ENCODE measurements around the gene NELL2. TPM values are rescaled to one million over a fixed set of nuclear protein-coding genes. Genes with fewer than 3 reads are reported as not detected.

NELL2 gene
- total RNA-seq, 1 donor from 2014 or later: 0.55 TPM

GRCh38 chr12:44511289-44511688, 364.8 kb downstream of the NELL2 start:
- Histone ChIP-seq H3K27me3 (ENCODE audit: low read depth) (no peaks in the 10 kb centered on the region), H3K4me1 (no peaks in the 10 kb centered on the region), H3K36me3 (no peaks in the 10 kb centered on the region), H3K27ac (replicated peaks) (no peak overlapping the region), H3K9me3 (replicated peaks) (no peaks in the 10 kb centered on the region), H3K4me3 (no peak overlapping the region)
- TF ChIP-seq, protein P1, sequence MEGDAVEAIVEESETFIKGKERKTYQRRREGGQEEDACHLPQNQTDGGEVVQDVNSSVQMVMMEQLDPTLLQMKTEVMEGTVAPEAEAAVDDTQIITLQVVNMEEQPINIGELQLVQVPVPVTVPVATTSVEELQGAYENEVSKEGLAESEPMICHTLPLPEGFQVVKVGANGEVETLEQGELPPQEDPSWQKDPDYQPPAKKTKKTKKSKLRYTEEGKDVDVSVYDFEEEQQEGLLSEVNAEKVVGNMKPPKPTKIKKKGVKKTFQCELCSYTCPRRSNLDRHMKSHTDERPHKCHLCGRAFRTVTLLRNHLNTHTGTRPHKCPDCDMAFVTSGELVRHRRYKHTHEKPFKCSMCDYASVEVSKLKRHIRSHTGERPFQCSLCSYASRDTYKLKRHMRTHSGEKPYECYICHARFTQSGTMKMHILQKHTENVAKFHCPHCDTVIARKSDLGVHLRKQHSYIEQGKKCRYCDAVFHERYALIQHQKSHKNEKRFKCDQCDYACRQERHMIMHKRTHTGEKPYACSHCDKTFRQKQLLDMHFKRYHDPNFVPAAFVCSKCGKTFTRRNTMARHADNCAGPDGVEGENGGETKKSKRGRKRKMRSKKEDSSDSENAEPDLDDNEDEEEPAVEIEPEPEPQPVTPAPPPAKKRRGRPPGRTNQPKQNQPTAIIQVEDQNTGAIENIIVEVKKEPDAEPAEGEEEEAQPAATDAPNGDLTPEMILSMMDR (IDR thresholded peaks at IDR 0.05; ENCODE audit: borderline replicate concordance): no peak
- no peak for DNase-seq
- intact Hi-C loops (cut with micrococcal nuclease): no loop called here

DNA sequence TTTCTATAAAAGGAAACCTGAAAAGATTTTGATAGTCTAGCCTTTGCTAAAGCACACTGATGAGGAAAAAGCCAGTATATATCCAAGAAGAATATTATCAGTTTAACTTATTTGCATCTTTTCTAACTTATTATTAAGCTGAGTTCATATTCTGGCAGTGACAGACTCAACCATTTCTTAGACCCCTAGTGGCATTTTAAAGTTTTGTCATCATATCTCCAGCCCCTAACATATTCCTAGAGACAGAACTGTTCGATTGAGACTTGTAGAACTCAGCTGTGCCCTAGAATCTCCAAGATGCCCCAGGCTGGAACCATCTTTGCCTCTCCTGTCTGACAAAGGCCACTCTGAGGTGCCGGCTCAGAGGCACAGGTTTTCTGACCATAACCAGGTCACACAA, 365.6 kb downstream of the NELL2 start:
- intact Hi-C loops (cut with micrococcal nuclease): no loop called here
- no peak for DNase-seq
- H3K9me3 ChIP-seq (replicated peaks): no peaks in the 10 kb centered on the region
- TF ChIP-seq, protein P1 (IDR thresholded peaks at IDR 0.05; ENCODE audit: borderline replicate concordance): no peak
- H3K4me3 ChIP-seq: no peak overlapping the region
- no peaks in the 10 kb centered on the region for H3K36me3 ChIP-seq
- no peak overlapping the region for H3K27ac ChIP-seq (replicated peaks)
- no peaks in the 10 kb centered on the region for H3K27me3 ChIP-seq (ENCODE audit: low read depth)
- no peaks in the 10 kb centered on the region for H3K4me1 ChIP-seq

- H3K36me3 ChIP-seq: no peaks in the 10 kb centered on the region
- no peak overlapping the region for H3K27ac ChIP-seq (replicated peaks)
- no peak for DNase-seq
- no peaks in the 10 kb centered on the region for H3K4me1 ChIP-seq
- no peak overlapping the region for H3K4me3 ChIP-seq
- no peaks in the 10 kb centered on the region for H3K27me3 ChIP-seq (ENCODE audit: low read depth)
- no peaks in the 10 kb centered on the region for H3K9me3 ChIP-seq (replicated peaks)
- intact Hi-C loops (cut with micrococcal nuclease): no loop called here
- TF ChIP-seq, protein P1 (IDR thresholded peaks at IDR 0.05; ENCODE audit: borderline replicate concordance): no peak
Observed at GRCh38 chr12:44510076-44510475, 366.0 kb downstream of the NELL2 start.

DNA sequence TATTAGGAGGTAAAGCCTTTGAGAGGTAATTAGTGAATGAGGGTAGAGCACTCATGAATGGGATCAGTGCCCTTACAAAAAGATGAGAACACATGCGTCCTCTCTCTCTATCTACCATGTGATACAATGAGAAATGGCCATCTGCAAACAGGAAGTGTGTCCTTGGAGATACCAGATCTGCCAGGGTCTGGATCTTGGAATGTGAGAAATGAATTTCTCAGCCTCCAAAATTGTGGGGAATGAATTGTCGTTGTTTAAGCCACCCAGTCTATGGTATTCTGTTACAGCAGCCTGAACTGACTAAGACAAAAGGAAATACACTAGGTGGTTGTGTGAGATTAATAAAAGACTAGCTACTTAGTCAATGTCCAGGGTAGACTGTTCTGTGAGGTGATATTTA, 366.6 kb downstream of the NELL2 start:
- Histone ChIP-seq H3K36me3 (no peaks in the 10 kb centered on the region), H3K27ac (replicated peaks) (no peak overlapping the region), H3K4me3 (no peak overlapping the region), H3K9me3 (replicated peaks) (no peaks in the 10 kb centered on the region), H3K27me3 (ENCODE audit: low read depth) (no peaks in the 10 kb centered on the region), H3K4me1 (no peaks in the 10 kb centered on the region)
- TF ChIP-seq, protein P1 (IDR thresholded peaks at IDR 0.05; ENCODE audit: borderline replicate concordance): no peak
- DNase-seq: no peak
- intact Hi-C loops (cut with micrococcal nuclease): no loop called here

DNA sequence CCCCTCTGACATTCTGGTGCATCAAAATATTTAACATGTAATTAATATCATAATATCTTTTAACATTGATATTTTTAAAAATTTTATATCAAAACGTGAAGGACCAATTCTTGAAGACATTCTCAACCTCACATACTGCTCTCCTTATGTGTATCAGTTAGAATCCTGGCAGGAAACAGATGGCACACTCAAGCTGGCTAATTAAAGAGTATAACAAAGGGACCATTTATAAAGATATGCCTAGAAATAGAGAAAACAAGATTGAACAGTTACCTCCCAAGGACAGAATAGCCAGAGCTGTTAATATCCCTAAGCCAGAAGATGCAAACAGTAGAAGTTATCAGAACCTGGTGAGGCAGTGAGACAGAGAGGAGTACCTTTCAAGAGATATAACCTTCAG, 368.7 kb downstream of the NELL2 start:
- Histone ChIP-seq H3K4me3 (no peak overlapping the region), H3K36me3 (no peaks in the 10 kb centered on the region), H3K4me1 (no peaks in the 10 kb centered on the region), H3K27me3 (ENCODE audit: low read depth) (no peaks in the 10 kb centered on the region), H3K27ac (replicated peaks) (no peak overlapping the region), H3K9me3 (replicated peaks) (no peaks in the 10 kb centered on the region)
- TF ChIP-seq, protein P1 (IDR thresholded peaks at IDR 0.05; ENCODE audit: borderline replicate concordance): no peak
- intact Hi-C loops (cut with micrococcal nuclease): no loop called here
- DNase-seq: no peak

DNA sequence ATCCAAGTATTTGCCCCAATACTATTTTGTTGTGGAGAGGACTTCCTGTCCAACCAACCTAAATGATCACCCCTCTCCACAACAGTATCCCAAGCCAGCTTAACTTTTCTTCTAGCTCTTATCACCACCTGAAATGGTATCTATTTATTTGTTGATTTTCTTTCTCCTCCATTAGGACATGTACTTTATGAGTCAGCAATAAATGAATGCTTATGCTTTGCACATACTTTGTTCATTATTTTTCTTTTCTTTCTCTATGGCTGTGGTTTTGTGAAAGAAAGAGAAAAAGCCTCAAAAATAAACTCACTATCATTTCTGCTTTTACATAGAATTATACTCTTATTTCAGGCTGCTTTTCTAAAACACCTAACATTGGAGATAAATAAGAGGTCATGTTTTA, 371.3 kb downstream of the NELL2 start:
- Histone ChIP-seq H3K4me3 (no peak overlapping the region), H3K27ac (replicated peaks) (no peak overlapping the region), H3K4me1 (no peaks in the 10 kb centered on the region), H3K9me3 (replicated peaks) (no peaks in the 10 kb centered on the region), H3K27me3 (ENCODE audit: low read depth) (no peaks in the 10 kb centered on the region), H3K36me3 (no peaks in the 10 kb centered on the region)
- TF ChIP-seq, protein P1 (IDR thresholded peaks at IDR 0.05; ENCODE audit: borderline replicate concordance): no peak
- no peak for DNase-seq
- intact Hi-C loops (cut with micrococcal nuclease): no loop called here

All from left ventricle myocardium inferior (tissue), 1 donor.